ENCODE data around the gene GRSF1.

- no peak for TF ChIP-seq CTCF (IDR thresholded peaks at IDR 0.05 in 4 of 5, conservative IDR thresholded peaks at IDR 0.05 in 1 of 5)
- TF ChIP-seq POLR2A (IDR thresholded peaks at IDR 0.05), result no peak
Measured at GRCh38 chr4:70818173-70818855, 21.4 kb downstream of the GRSF1 start.
